ENCODE data around the gene PROC.
A peak's percentile ranks its signal among the peaks of the same experiment; 100 is the strongest.

GRCh38 chr2:127453392-127454171, 35.4 kb downstream of the PROC start:
- TF ChIP-seq, protein P1, sequence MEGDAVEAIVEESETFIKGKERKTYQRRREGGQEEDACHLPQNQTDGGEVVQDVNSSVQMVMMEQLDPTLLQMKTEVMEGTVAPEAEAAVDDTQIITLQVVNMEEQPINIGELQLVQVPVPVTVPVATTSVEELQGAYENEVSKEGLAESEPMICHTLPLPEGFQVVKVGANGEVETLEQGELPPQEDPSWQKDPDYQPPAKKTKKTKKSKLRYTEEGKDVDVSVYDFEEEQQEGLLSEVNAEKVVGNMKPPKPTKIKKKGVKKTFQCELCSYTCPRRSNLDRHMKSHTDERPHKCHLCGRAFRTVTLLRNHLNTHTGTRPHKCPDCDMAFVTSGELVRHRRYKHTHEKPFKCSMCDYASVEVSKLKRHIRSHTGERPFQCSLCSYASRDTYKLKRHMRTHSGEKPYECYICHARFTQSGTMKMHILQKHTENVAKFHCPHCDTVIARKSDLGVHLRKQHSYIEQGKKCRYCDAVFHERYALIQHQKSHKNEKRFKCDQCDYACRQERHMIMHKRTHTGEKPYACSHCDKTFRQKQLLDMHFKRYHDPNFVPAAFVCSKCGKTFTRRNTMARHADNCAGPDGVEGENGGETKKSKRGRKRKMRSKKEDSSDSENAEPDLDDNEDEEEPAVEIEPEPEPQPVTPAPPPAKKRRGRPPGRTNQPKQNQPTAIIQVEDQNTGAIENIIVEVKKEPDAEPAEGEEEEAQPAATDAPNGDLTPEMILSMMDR (IDR thresholded peaks at IDR 0.05; ENCODE audit: borderline replicate concordance, extremely low read depth, low read length, poor library complexity, severe bottlenecking), result peak; percentile 52
- TF ChIP-seq EZH2 (IDR thresholded peaks at IDR 0.05; ENCODE audit: borderline replicate concordance, low read depth, low read length, severe bottlenecking), result no peak

All from DND-41 (cell line).